ENCODE data around the gene KIF6. TPM values are rescaled to one million over a fixed set of nuclear protein-coding genes. Genes with fewer than 3 reads are reported as not detected.

The KIF6 gene
- total RNA-seq, 2 donors from 2014 or later, result 0.09 to 0.97 TPM

- WGBS, result 89% methylated on average over 5 of the region's 5 CpGs
- no peak for DNase-seq (ENCODE audit: low spot score)
- no peak overlapping the region for H3K27ac ChIP-seq
- intact Hi-C loops (cut with DNase I), result no loop called here
- no peaks in the 10 kb centered on the region for H3K27me3 ChIP-seq (replicated peaks; ENCODE audit: insufficient read depth)
- H3K36me3 ChIP-seq, result no peaks in the 10 kb centered on the region
- no peaks in the 10 kb centered on the region for H3K9me3 ChIP-seq
- no peaks in the 10 kb centered on the region for H3K4me1 ChIP-seq (replicated peaks)
- no peak for TF ChIP-seq POLR2A (IDR thresholded peaks at IDR 0.05)
- TF ChIP-seq POLR2AphosphoS5 (IDR thresholded peaks at IDR 0.05), result no peak
- no peak overlapping the region for H3K4me3 ChIP-seq
Measured at GRCh38 chr6:39452306-39453145, 272.7 kb downstream of the KIF6 start.

- DNase-seq (ENCODE audit: low spot score), result no peak
- WGBS, result 68% methylated on average over 2 of the region's 2 CpGs
- H3K9me3 ChIP-seq, result no peaks in the 10 kb centered on the region
- H3K36me3 ChIP-seq, result no peaks in the 10 kb centered on the region
- no peaks in the 10 kb centered on the region for H3K27me3 ChIP-seq (replicated peaks; ENCODE audit: insufficient read depth)
- TF ChIP-seq POLR2AphosphoS5 (IDR thresholded peaks at IDR 0.05) (no peak), POLR2A (IDR thresholded peaks at IDR 0.05) (no peak), CTCF (IDR thresholded peaks at IDR 0.05) (no peak)
- intact Hi-C loops (cut with DNase I), result no loop called here
- H3K4me3 ChIP-seq, result no peak overlapping the region
- no peak overlapping the region for H3K27ac ChIP-seq
- H3K4me1 ChIP-seq (replicated peaks), result no peaks in the 10 kb centered on the region
Measured at GRCh38 chr6:39451831-39452230, 273.4 kb downstream of the KIF6 start.

- no peak overlapping the region for H3K4me3 ChIP-seq
- no peak overlapping the region for H3K27ac ChIP-seq
- H3K27me3 ChIP-seq (replicated peaks; ENCODE audit: insufficient read depth), result no peaks in the 10 kb centered on the region
- H3K4me1 ChIP-seq (replicated peaks), result no peaks in the 10 kb centered on the region
- WGBS, result 73% methylated on average over 5 of the region's 5 CpGs
- TF ChIP-seq POLR2A (IDR thresholded peaks at IDR 0.05) (no peak), CTCF (IDR thresholded peaks at IDR 0.05) (no peak), POLR2AphosphoS5 (IDR thresholded peaks at IDR 0.05) (no peak)
- H3K36me3 ChIP-seq, result no peaks in the 10 kb centered on the region
- no peaks in the 10 kb centered on the region for H3K9me3 ChIP-seq
- DNase-seq (ENCODE audit: low spot score), result no peak
- intact Hi-C loops (cut with DNase I), result no loop called here
Measured at GRCh38 chr6:39449022-39449421, 276.2 kb downstream of the KIF6 start.

- Histone ChIP-seq H3K36me3 (no peaks in the 10 kb centered on the region), H3K4me1 (replicated peaks) (no peaks in the 10 kb centered on the region), H3K27ac (no peak overlapping the region), H3K9me3 (no peaks in the 10 kb centered on the region), H3K4me3 (no peak overlapping the region), H3K27me3 (replicated peaks; ENCODE audit: insufficient read depth) (no peaks in the 10 kb centered on the region)
- TF ChIP-seq POLR2A (IDR thresholded peaks at IDR 0.05), result no peak
- DNase-seq (ENCODE audit: low spot score), result no peak
- 66% methylated on average over 2 of the region's 2 CpGs for WGBS
- intact Hi-C loops (cut with DNase I), result no loop called here
Measured at GRCh38 chr6:39446909-39447308, 278.3 kb downstream of the KIF6 start.

- H3K9me3 ChIP-seq, result no peaks in the 10 kb centered on the region
- 95% methylated on average over 1 of the region's 1 CpG for WGBS
- intact Hi-C loops (cut with DNase I), result no loop called here
- H3K27me3 ChIP-seq (replicated peaks; ENCODE audit: insufficient read depth), result no peaks in the 10 kb centered on the region
- H3K4me1 ChIP-seq (replicated peaks), result no peaks in the 10 kb centered on the region
- no peak for DNase-seq (ENCODE audit: low spot score)
- no peak overlapping the region for H3K4me3 ChIP-seq
- TF ChIP-seq CTCF (IDR thresholded peaks at IDR 0.05) (no peak), POLR2A (IDR thresholded peaks at IDR 0.05) (no peak), POLR2AphosphoS5 (IDR thresholded peaks at IDR 0.05) (no peak)
- no peak overlapping the region for H3K27ac ChIP-seq
- no peaks in the 10 kb centered on the region for H3K36me3 ChIP-seq
Measured at GRCh38 chr6:39445667-39446066, 279.5 kb downstream of the KIF6 start.

- Histone ChIP-seq H3K27ac (no peak overlapping the region), H3K9me3 (no peaks in the 10 kb centered on the region), H3K4me3 (no peak overlapping the region), H3K36me3 (no peaks in the 10 kb centered on the region), H3K4me1 (replicated peaks) (no peaks in the 10 kb centered on the region), H3K27me3 (replicated peaks; ENCODE audit: insufficient read depth) (no peaks in the 10 kb centered on the region)
- TF ChIP-seq CTCF (IDR thresholded peaks at IDR 0.05) (no peak), POLR2AphosphoS5 (IDR thresholded peaks at IDR 0.05) (no peak), POLR2A (IDR thresholded peaks at IDR 0.05) (no peak)
- no peak for DNase-seq (ENCODE audit: low spot score)
- 92% methylated on average over 5 of the region's 5 CpGs for WGBS
- intact Hi-C loops (cut with DNase I), result no loop called here
Measured at GRCh38 chr6:39444479-39445019, 280.7 kb downstream of the KIF6 start.
